ENCODE results near the gene DFFB. TPM values are rescaled to one million over a fixed set of nuclear protein-coding genes. Genes with fewer than 3 reads are reported as not detected.
A peak's percentile ranks its signal among the peaks of the same experiment; 100 is the strongest.

The DFFB gene
- total and polyA plus RNA-seq, 10 donors, result 6.3 to 13.8 (median 10.3) TPM

DNA sequence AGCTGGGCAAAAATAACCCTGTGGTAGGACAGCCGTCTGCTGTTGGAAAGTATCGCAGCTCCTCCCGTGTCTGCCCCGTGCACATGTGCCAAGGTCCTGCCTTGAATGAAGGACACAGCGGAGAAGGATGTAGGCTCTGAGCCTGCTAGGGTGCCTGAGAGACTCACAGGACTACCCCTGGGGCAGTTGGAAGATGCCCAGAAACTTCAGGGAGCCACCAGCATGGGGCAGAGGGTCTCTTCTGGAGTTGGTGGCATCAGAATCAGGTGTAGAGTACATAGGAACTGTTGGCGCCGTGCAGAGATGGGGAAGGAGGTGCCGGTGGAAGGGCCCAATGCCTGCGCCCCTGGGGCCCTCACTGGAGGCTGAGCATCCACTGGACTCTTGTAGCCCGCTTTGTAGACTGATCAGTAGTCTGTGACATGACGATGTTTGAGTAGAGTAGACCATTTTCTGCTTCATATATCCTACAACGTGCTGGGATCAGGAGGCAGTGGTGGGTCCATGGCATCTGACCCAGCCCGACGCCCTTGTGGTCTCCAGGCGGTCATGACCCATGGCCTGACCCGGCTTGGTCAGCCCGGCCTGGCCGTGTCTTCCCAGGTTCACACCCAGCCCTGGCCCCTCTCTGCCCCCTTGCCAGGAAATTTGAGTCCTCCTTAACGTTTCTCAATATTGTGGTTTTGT lies 48.1 kb downstream of the DFFB start:
- peaks cover 0 to 5% (median 0%) of the 10 kb centered on the region in 7 donors for H3K27me3 ChIP-seq (replicated peaks in 1 of 7)
- no peak for TF ChIP-seq POLR2AphosphoS5 (IDR thresholded peaks at IDR 0.05)
- no peak for TF ChIP-seq POLR2A (IDR thresholded peaks at IDR 0.05)
- TF ChIP-seq, protein P1, sequence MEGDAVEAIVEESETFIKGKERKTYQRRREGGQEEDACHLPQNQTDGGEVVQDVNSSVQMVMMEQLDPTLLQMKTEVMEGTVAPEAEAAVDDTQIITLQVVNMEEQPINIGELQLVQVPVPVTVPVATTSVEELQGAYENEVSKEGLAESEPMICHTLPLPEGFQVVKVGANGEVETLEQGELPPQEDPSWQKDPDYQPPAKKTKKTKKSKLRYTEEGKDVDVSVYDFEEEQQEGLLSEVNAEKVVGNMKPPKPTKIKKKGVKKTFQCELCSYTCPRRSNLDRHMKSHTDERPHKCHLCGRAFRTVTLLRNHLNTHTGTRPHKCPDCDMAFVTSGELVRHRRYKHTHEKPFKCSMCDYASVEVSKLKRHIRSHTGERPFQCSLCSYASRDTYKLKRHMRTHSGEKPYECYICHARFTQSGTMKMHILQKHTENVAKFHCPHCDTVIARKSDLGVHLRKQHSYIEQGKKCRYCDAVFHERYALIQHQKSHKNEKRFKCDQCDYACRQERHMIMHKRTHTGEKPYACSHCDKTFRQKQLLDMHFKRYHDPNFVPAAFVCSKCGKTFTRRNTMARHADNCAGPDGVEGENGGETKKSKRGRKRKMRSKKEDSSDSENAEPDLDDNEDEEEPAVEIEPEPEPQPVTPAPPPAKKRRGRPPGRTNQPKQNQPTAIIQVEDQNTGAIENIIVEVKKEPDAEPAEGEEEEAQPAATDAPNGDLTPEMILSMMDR (IDR thresholded peaks at IDR 0.05 in 8 of 11, conservative IDR thresholded peaks at IDR 0.05 in 3 of 11), result no peak
- H3K9me3 ChIP-seq, result no peaks in the 10 kb centered on the region
- 78 to 91% (median 85%) methylated on average over 19 of the region's 19 CpGs for WGBS, 5 donors
- no peak overlapping the region for H3K4me3 ChIP-seq
- no peaks in the 10 kb centered on the region for H3K36me3 ChIP-seq
- peaks cover 4 to 69% (median 21%) of the 10 kb centered on the region in 6 donors for H3K4me1 ChIP-seq
- intact Hi-C loops (cut with DNase I; ENCODE audit: low total_unique reads), result no loop called here
- no peak overlapping the region for H3K27ac ChIP-seq
- peak; percentile 75 for DNase-seq

DNA sequence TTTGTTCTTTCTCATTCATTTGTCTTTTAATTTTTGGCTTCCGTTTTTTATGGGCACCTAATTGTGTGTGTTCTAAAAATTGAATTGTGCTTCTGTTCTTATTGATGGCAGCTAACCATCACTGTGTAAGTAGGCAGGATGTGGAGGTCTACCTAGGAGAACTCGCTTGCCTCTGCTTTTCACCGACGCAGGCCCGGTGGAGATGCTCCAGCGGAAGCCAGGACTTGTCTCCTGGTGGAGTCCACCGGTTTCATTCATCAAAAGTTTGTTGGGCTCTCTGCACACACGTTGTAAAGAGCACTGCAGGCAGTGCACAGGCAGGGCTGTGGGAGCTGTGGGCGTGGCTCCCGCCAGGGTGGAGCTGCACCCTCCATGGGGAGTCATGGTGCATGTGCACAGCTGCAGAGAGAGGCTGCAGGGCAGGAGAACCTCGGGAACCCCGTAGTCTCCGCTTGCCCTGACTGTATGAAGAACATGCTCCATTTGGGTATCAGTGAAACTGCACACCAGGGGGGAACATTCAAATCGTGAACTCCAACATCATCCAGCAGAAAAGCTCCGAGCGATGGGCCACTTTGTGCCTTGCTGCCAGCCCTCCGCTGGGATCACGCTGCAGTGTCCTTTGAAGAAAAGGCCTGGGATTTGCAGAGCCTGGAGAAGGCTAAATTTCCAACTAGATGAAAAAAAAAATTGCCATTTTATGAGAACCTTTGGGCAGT lies 48.8 kb downstream of the DFFB start:
- H3K4me3 ChIP-seq, result no peak overlapping the region
- intact Hi-C loops (cut with DNase I; ENCODE audit: low total_unique reads), result no loop called here
- H3K36me3 ChIP-seq, result no peaks in the 10 kb centered on the region
- peak; percentile 70 for DNase-seq
- peaks cover 0 to 12% (median 3%) of the 10 kb centered on the region in 7 donors for H3K27me3 ChIP-seq (replicated peaks in 1 of 7)
- no peak for TF ChIP-seq POLR2AphosphoS5 (IDR thresholded peaks at IDR 0.05)
- no peak for TF ChIP-seq POLR2A (IDR thresholded peaks at IDR 0.05)
- TF ChIP-seq, protein P1 (IDR thresholded peaks at IDR 0.05 in 8 of 11, conservative IDR thresholded peaks at IDR 0.05 in 3 of 11), result no peak
- no peaks in the 10 kb centered on the region for H3K9me3 ChIP-seq
- WGBS, 5 donors, result 79 to 89% (median 84%) methylated on average over 15 to 18 of the region's 18 CpGs
- peaks cover 4 to 76% (median 28%) of the 10 kb centered on the region in 6 donors for H3K4me1 ChIP-seq
- H3K27ac ChIP-seq, result no peak overlapping the region

DNA sequence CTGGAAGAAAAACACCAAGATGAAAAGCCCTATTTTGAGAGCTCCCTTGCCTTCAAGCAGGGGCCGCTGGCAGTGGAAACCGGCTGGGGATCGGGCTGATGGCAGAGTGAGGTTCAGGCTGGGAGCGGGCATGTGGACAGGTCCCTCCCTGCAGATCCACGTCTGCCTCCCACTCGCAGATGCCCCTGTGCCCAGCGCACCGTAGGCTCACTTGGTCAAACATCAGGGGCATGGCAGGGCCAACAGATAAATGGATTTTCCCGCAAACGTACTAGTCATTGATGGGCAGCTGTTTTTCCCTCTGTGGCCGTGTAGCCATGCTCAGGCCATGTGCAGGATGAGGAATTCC lies 49.4 kb downstream of the DFFB start:
- Histone ChIP-seq H3K27ac (no peak overlapping the region), H3K36me3 (no peaks in the 10 kb centered on the region), H3K4me1 (peaks cover 0 to 75% (median 25%) of the 10 kb centered on the region in 6 donors), H3K27me3 (replicated peaks in 1 of 7) (peaks cover 0 to 18% (median 4%) of the 10 kb centered on the region in 7 donors), H3K4me3 (no peak overlapping the region), H3K9me3 (no peaks in the 10 kb centered on the region)
- TF ChIP-seq, protein P1 (IDR thresholded peaks at IDR 0.05 in 8 of 11, conservative IDR thresholded peaks at IDR 0.05 in 3 of 11), result no peak
- TF ChIP-seq POLR2A (IDR thresholded peaks at IDR 0.05) (no peak), POLR2AphosphoS5 (IDR thresholded peaks at IDR 0.05) (no peak)
- 84 to 97% (median 87%) methylated on average over 10 to 11 of the region's 11 CpGs for WGBS, 5 donors
- DNase-seq, result peak; percentile 66
- intact Hi-C loops (cut with DNase I; ENCODE audit: low total_unique reads), result no loop called here

DNA sequence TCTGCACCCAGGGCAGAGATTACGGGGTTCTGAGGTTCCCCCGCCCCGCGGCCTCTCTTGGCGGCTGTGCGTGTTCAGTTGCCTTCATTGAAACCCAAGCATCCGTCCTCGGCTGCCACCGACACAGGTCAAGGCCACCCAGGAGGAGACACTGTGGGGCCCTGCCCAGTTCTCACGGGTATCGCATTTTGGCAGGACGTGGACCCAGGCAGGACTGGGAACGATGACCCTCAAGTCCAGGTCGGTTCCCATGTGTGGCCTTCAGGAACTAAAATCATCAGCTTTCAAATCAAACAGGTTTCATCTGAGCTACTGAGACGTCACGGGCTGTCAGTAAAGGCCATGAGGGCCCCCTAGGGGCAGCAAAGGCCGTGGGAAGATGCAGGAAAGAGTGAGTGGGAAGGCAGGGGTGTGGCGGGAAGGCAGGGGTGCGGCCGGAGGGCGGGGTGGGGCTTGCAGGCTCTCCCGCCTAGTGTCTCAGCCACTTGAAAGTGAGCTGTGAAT lies 49.8 kb downstream of the DFFB start:
- H3K36me3 ChIP-seq, result no peaks in the 10 kb centered on the region
- H3K4me3 ChIP-seq, result no peak overlapping the region
- intact Hi-C loops (cut with DNase I; ENCODE audit: low total_unique reads), result no loop called here
- H3K27me3 ChIP-seq (replicated peaks in 1 of 7), result peaks cover 0 to 20% (median 4%) of the 10 kb centered on the region in 7 donors
- TF ChIP-seq POLR2A (IDR thresholded peaks at IDR 0.05), result no peak
- TF ChIP-seq, protein P1 (IDR thresholded peaks at IDR 0.05 in 8 of 11, conservative IDR thresholded peaks at IDR 0.05 in 3 of 11), result peak in 4 of 11 experiments; percentile 9 to 31 (median 21)
- TF ChIP-seq POLR2AphosphoS5 (IDR thresholded peaks at IDR 0.05), result peak in 1 of 3 donors; percentile 9
- no peaks in the 10 kb centered on the region for H3K9me3 ChIP-seq
- WGBS, 5 donors, result 54 to 63% (median 61%) methylated on average over 21 to 22 of the region's 22 CpGs
- peaks cover 0 to 71% (median 23%) of the 10 kb centered on the region in 6 donors for H3K4me1 ChIP-seq
- peak; percentile 78 for DNase-seq
- no peak overlapping the region for H3K27ac ChIP-seq
